Mammary epithelial cell (primary cell): ENCODE data around the gene LRCOL1.
A peak's percentile ranks its signal among the peaks of the same experiment; 100 is the strongest.

Source experiments
- EZH2 ChIP-seq: IDR thresholded peaks from 2 replicates; pipeline ENCODE4 v1.6.1; 2012; ENCODE audit warnings: low read length, inconsistent platforms, borderline replicate concordance
- TF ChIP-seq, protein P1 (sequence below), 2 donors: IDR thresholded peaks in 1 of 2; conservative IDR thresholded peaks in 1 of 2; 2 replicates each; pipeline ENCODE4 v1.5.1; 2011 to 2012; ENCODE audit warnings: inconsistent platforms in 2 of 2, low read length in 2 of 2, mild to moderate bottlenecking in 2 of 2, control low read depth in 1 of 2, low read depth in 1 of 2; ENCODE audit not compliant: insufficient read depth in 1 of 2; ENCODE audit errors: extremely low read depth in 1 of 2

DNA sequence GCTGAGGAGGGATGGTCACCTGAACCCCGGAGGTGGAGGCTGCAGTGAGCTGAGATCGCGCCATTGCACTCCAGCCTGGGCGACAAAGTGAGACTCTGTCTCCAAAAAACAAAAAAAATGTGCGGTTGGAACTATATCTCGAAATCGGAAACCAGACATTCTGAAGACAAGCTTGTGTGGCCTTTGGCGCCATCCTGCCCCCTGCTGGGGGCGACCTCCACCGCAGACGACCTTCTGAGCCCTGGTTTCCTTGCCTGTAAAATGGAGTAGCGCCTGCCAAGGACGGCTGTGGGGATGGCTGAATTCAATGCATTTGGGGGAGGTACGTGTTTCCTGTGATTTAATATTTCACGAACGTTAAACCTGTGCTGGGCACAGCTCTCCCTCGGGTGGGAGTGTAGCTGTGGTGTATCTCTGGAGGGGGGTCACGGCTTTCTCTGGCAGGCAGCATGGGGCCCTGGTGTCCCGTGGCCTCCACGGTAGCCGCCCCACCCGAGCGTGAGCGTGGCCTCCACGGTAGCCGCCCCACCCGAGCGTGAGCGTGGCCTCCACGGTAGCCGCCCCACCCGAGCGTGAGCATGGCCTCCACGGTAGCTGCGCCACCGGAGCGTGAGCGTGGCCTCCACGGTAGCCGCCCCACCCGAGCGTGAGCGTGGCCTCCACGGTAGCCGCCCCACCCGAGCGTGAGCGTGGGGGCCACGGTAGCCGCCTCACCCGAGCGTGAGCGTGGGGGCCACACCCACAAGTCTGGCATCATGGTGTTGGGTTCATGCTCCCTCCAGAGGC lies 55.3 kb downstream of the LRCOL1 start:
- no peak for TF ChIP-seq EZH2
- TF ChIP-seq, protein P1, sequence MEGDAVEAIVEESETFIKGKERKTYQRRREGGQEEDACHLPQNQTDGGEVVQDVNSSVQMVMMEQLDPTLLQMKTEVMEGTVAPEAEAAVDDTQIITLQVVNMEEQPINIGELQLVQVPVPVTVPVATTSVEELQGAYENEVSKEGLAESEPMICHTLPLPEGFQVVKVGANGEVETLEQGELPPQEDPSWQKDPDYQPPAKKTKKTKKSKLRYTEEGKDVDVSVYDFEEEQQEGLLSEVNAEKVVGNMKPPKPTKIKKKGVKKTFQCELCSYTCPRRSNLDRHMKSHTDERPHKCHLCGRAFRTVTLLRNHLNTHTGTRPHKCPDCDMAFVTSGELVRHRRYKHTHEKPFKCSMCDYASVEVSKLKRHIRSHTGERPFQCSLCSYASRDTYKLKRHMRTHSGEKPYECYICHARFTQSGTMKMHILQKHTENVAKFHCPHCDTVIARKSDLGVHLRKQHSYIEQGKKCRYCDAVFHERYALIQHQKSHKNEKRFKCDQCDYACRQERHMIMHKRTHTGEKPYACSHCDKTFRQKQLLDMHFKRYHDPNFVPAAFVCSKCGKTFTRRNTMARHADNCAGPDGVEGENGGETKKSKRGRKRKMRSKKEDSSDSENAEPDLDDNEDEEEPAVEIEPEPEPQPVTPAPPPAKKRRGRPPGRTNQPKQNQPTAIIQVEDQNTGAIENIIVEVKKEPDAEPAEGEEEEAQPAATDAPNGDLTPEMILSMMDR (conservative IDR thresholded peaks at IDR 0.05 in 1 of 2, IDR thresholded peaks at IDR 0.05 in 1 of 2; ENCODE audit: extremely low read depth in 1 of 2, insufficient read depth in 1 of 2, low read depth in 1 of 2, low read length in 2 of 2), result peak; percentile 5 to 34
